Kidney glomerular epithelial cell (primary cell): ENCODE results near the gene LIPM.
"Not testable (repeated sequence)": the region's sequence is repeated elsewhere in the genome, so short reads cannot be mapped to it uniquely, and the experiment has no call there.

Source experiments
- DNase-seq: peaks from one replicate; lab custom pipeline; 2025; lab: John Stamatoyannopoulos, UW

LIPM gene

GRCh38 chr10:88803641-88804040 is 1.1 kb downstream of the LIPM start:
- DNase-seq: no peak

GRCh38 chr10:88804083-88804812 is 1.7 kb downstream of the LIPM start:
- no peak for DNase-seq

- DNase-seq: no peak
Observed at GRCh38 chr10:88805361-88805760, 2.8 kb downstream of the LIPM start.

- no peak for DNase-seq
Observed at GRCh38 chr10:88805924-88806323, 3.4 kb downstream of the LIPM start.

- no peak for DNase-seq
Observed at GRCh38 chr10:88809621-88810020, 7.1 kb downstream of the LIPM start.

- peak; percentile 57 for DNase-seq
Observed at GRCh38 chr10:88810196-88810961, 7.8 kb downstream of the LIPM start.

GRCh38 chr10:88813200-88813599 is 10.7 kb downstream of the LIPM start:
- DNase-seq: no peak

- no peak for DNase-seq
Observed at GRCh38 chr10:88819290-88819689, 16.8 kb downstream of the LIPM start.

GRCh38 chr10:88820748-88821401 is 18.3 kb downstream of the LIPM start:
- DNase-seq: no peak

- no peak for DNase-seq
Observed at GRCh38 chr10:88826388-88826787, 23.9 kb downstream of the LIPM start.

- no peak for DNase-seq
Observed at GRCh38 chr10:88827671-88828070, 25.1 kb downstream of the LIPM start.

GRCh38 chr10:88828310-88828709 is 25.8 kb downstream of the LIPM start:
- DNase-seq: no peak

GRCh38 chr10:88830643-88831268 is 28.2 kb downstream of the LIPM start:
- no peak for DNase-seq

- no peak for DNase-seq
Observed at GRCh38 chr10:88831709-88832108, 29.2 kb downstream of the LIPM start.

GRCh38 chr10:88832376-88832775 is 29.8 kb downstream of the LIPM start:
- DNase-seq: no peak

- DNase-seq: no peak
Observed at GRCh38 chr10:88833156-88833555, 30.6 kb downstream of the LIPM start.

- no peak for DNase-seq
Observed at GRCh38 chr10:88833723-88834122, 31.2 kb downstream of the LIPM start.

GRCh38 chr10:88835096-88835909 is 32.8 kb downstream of the LIPM start:
- peak; percentile 85 for DNase-seq

- no peak for DNase-seq
Observed at GRCh38 chr10:88835910-88836221, 33.3 kb downstream of the LIPM start.

- DNase-seq: not testable (repeated sequence)
Observed at GRCh38 chr10:88837632-88838031, 35.1 kb downstream of the LIPM start.

- DNase-seq: no peak
Observed at GRCh38 chr10:88838766-88839350, 36.3 kb downstream of the LIPM start.
